ENCODE data around the gene WNT11.
"Not testable (repeated sequence)": the region's sequence is repeated elsewhere in the genome, so short reads cannot be mapped to it uniquely, and the experiment has no call there.

Gene WNT11

GRCh38 chr11:76205252-76206076 is 838 bp downstream of the WNT11 start:
- Mint-ChIP-seq H3K27me3 (peaks cover 21% of the 10 kb centered on the region), H3K27ac (no peak overlapping the region), H3K36me3 (no peaks in the 10 kb centered on the region), H3K4me3 (peak overlapping the region; percentile 76), H3K9me3 (ENCODE audit: low read depth) (no peaks in the 10 kb centered on the region), H3K4me1 (ENCODE audit: low read depth) (peaks cover 15% of the 10 kb centered on the region)

GRCh38 chr11:76203937-76204336 is 2.4 kb downstream of the WNT11 start:
- H3K4me3 Mint-ChIP-seq: peak overlapping the region; percentile 28
- no peak overlapping the region for H3K27ac Mint-ChIP-seq
- H3K36me3 Mint-ChIP-seq: no peaks in the 10 kb centered on the region
- no peaks in the 10 kb centered on the region for H3K9me3 Mint-ChIP-seq (ENCODE audit: low read depth)
- H3K4me1 Mint-ChIP-seq (ENCODE audit: low read depth): peaks cover 15% of the 10 kb centered on the region
- peaks cover 21% of the 10 kb centered on the region for H3K27me3 Mint-ChIP-seq

- no peaks in the 10 kb centered on the region for H3K36me3 Mint-ChIP-seq
- H3K4me1 Mint-ChIP-seq (ENCODE audit: low read depth): peaks cover 15% of the 10 kb centered on the region
- no peak overlapping the region for H3K27ac Mint-ChIP-seq
- no peaks in the 10 kb centered on the region for H3K9me3 Mint-ChIP-seq (ENCODE audit: low read depth)
- H3K4me3 Mint-ChIP-seq: no peak overlapping the region
- H3K27me3 Mint-ChIP-seq: peaks cover 21% of the 10 kb centered on the region
Observed at GRCh38 chr11:76203131-76203925, 3.0 kb downstream of the WNT11 start.

GRCh38 chr11:76201672-76202412 is 4.5 kb downstream of the WNT11 start:
- Mint-ChIP-seq H3K27me3 (peaks cover 21% of the 10 kb centered on the region), H3K4me1 (ENCODE audit: low read depth) (peaks cover 8% of the 10 kb centered on the region), H3K36me3 (no peaks in the 10 kb centered on the region), H3K4me3 (no peak overlapping the region), H3K9me3 (ENCODE audit: low read depth) (no peaks in the 10 kb centered on the region), H3K27ac (no peak overlapping the region)

GRCh38 chr11:76201056-76201455 is 5.2 kb downstream of the WNT11 start:
- peaks cover 6% of the 10 kb centered on the region for H3K4me1 Mint-ChIP-seq (ENCODE audit: low read depth)
- no peak overlapping the region for H3K4me3 Mint-ChIP-seq
- no peaks in the 10 kb centered on the region for H3K36me3 Mint-ChIP-seq
- peaks cover 20% of the 10 kb centered on the region for H3K27me3 Mint-ChIP-seq
- H3K27ac Mint-ChIP-seq: no peak overlapping the region
- no peaks in the 10 kb centered on the region for H3K9me3 Mint-ChIP-seq (ENCODE audit: low read depth)

GRCh38 chr11:76200006-76200940 is 6.0 kb downstream of the WNT11 start:
- H3K4me1 Mint-ChIP-seq (ENCODE audit: low read depth): no peaks in the 10 kb centered on the region
- no peaks in the 10 kb centered on the region for H3K36me3 Mint-ChIP-seq
- H3K27ac Mint-ChIP-seq: no peak overlapping the region
- no peak overlapping the region for H3K4me3 Mint-ChIP-seq
- H3K9me3 Mint-ChIP-seq (ENCODE audit: low read depth): no peaks in the 10 kb centered on the region
- peaks cover 13% of the 10 kb centered on the region for H3K27me3 Mint-ChIP-seq

GRCh38 chr11:76198691-76199090 is 7.6 kb downstream of the WNT11 start:
- H3K27me3 Mint-ChIP-seq; H3K27ac Mint-ChIP-seq; H3K4me1 Mint-ChIP-seq (ENCODE audit: low read depth); H3K36me3 Mint-ChIP-seq; H3K9me3 Mint-ChIP-seq (ENCODE audit: low read depth); H3K4me3 Mint-ChIP-seq: not testable (repeated sequence)

- no peaks in the 10 kb centered on the region for H3K27me3 Mint-ChIP-seq
- H3K27ac Mint-ChIP-seq: no peak overlapping the region
- H3K9me3 Mint-ChIP-seq (ENCODE audit: low read depth): no peaks in the 10 kb centered on the region
- H3K36me3 Mint-ChIP-seq: no peaks in the 10 kb centered on the region
- no peak overlapping the region for H3K4me3 Mint-ChIP-seq
- H3K4me1 Mint-ChIP-seq (ENCODE audit: low read depth): no peaks in the 10 kb centered on the region
Observed at GRCh38 chr11:76197941-76198640, 8.2 kb downstream of the WNT11 start.

GRCh38 chr11:76197332-76197731 is 9.0 kb downstream of the WNT11 start:
- H3K27ac Mint-ChIP-seq: no peak overlapping the region
- H3K4me3 Mint-ChIP-seq: no peak overlapping the region
- no peaks in the 10 kb centered on the region for H3K4me1 Mint-ChIP-seq (ENCODE audit: low read depth)
- no peaks in the 10 kb centered on the region for H3K9me3 Mint-ChIP-seq (ENCODE audit: low read depth)
- H3K36me3 Mint-ChIP-seq: no peaks in the 10 kb centered on the region
- no peaks in the 10 kb centered on the region for H3K27me3 Mint-ChIP-seq

GRCh38 chr11:76196849-76197248 is 9.5 kb downstream of the WNT11 start:
- H3K4me3 Mint-ChIP-seq: no peak overlapping the region
- H3K27ac Mint-ChIP-seq: no peak overlapping the region
- no peaks in the 10 kb centered on the region for H3K27me3 Mint-ChIP-seq
- H3K4me1 Mint-ChIP-seq (ENCODE audit: low read depth): no peaks in the 10 kb centered on the region
- H3K9me3 Mint-ChIP-seq (ENCODE audit: low read depth): no peaks in the 10 kb centered on the region
- H3K36me3 Mint-ChIP-seq: no peaks in the 10 kb centered on the region

GRCh38 chr11:76194872-76195668 is 11.2 kb downstream of the WNT11 start:
- Mint-ChIP-seq H3K27ac (no peak overlapping the region), H3K4me1 (ENCODE audit: low read depth) (no peaks in the 10 kb centered on the region), H3K36me3 (no peaks in the 10 kb centered on the region), H3K4me3 (no peak overlapping the region), H3K9me3 (ENCODE audit: low read depth) (no peaks in the 10 kb centered on the region), H3K27me3 (no peaks in the 10 kb centered on the region)

- Mint-ChIP-seq H3K4me3 (no peak overlapping the region), H3K36me3 (no peaks in the 10 kb centered on the region), H3K27me3 (no peaks in the 10 kb centered on the region), H3K4me1 (ENCODE audit: low read depth) (no peaks in the 10 kb centered on the region), H3K9me3 (ENCODE audit: low read depth) (no peaks in the 10 kb centered on the region), H3K27ac (no peak overlapping the region)
Observed at GRCh38 chr11:76193219-76193618, 13.1 kb downstream of the WNT11 start.

GRCh38 chr11:76190376-76190775 is 15.9 kb downstream of the WNT11 start:
- H3K4me1 Mint-ChIP-seq (ENCODE audit: low read depth): no peaks in the 10 kb centered on the region
- no peaks in the 10 kb centered on the region for H3K9me3 Mint-ChIP-seq (ENCODE audit: low read depth)
- no peak overlapping the region for H3K27ac Mint-ChIP-seq
- no peaks in the 10 kb centered on the region for H3K36me3 Mint-ChIP-seq
- H3K4me3 Mint-ChIP-seq: no peak overlapping the region
- H3K27me3 Mint-ChIP-seq: no peaks in the 10 kb centered on the region

Data from activated naive CD8-positive, alpha-beta T cell (primary cell).